HG03175 (cell line): ENCODE results near the gene MTX3.

ENCODE experiments used
- ATAC-seq: cut with Tn5 transposase; IDR thresholded peaks from one replicate; pipeline ENCODE4 v1.9.1; 2021; ENCODE audit warnings: mild to moderate bottlenecking, moderate library complexity; ENCODE audit not compliant: unreplicated experiment

MTX3 gene, protein sequence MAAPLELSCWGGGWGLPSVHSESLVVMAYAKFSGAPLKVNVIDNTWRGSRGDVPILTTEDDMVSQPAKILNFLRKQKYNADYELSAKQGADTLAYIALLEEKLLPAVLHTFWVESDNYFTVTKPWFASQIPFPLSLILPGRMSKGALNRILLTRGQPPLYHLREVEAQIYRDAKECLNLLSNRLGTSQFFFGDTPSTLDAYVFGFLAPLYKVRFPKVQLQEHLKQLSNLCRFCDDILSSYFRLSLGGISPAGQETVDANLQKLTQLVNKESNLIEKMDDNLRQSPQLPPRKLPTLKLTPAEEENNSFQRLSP

DNA sequence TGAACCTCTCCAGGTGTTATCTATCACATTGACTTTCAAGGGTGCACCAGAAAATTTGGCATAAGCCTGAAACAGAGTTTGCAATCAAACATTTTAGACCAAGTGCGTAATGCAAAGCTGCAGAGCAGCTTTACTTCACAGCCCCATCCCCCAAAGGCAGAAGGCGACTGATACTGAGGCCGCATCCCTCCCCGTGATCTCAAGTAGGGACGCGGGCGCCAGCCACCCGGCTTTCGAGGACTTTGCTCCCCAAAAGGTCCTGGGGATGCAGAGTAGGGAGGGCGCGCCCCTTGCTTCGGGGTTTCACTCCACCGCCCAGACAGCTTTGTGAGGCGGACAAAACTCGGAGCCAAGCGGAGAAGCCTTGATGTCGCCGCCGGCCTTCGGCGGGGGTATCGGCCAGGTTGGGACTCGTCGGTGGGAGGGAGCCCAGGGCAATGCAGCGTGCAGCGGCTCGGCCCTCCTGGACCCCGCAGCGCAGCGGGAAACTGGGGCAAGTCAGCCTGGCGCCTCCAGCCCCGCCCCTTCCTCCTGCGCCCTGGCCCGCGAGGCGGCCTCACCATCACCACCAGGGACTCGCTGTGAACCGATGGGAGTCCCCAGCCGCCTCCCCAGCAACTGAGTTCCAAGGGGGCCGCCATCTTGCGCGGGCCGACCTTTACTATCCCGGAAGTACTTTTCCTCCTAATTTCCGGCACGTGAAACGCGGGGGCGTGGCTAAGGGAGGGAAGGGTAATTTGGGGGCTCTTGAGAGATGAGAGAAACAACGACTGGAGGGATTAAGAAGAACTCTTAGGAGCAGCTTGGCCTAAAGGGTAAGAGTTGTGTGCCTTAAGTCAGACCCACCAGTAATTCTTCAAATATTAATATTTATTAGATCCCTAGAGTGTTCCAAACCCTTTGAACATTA, at the start of gene MTX3:
TSS of gene MTX3 (minus strand) at position 665 of the 910 bp plus-strand sequence. CDS start at position 641, 24 bp downstream.
- ATAC-seq, result peak; percentile 90

DNA sequence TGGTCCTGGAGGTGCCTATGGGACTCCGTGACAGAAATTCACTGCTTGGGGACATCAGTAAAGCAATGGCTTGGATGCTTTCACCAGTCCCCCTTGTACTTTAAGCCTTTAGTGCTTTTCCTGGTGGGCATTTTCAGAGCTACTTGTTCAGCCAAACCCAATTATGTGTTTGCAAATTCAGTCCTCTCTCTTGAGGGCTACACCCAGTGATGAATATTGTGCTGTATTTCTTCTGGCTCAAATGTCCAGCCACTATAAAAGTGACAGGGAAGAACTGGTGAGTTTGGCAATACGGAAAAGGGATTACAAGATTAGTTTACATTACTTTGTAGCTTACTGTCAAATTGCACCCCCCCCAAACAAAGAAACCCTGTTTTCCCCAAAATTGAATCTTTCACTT, 48.6 kb upstream of the MTX3 start:
- ATAC-seq, result no peak

DNA sequence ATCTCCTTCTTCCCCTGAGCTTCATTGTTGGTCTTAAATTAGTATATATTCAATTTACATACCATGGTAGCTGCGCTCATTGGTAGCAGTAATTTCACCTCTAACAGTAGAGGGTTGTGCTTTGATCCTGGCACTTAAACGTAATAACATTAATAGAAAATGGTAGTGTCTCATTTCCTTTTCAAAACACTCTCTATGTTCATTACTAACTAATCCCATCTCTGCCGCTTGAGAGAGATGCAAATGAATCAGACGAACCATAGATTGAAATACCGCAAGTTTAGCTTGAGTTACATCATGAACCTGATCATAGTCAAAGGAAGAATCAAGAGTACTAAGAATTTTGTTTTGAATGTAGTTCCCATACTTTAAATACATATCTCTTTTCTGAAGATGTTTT, 46.3 kb upstream of the MTX3 start:
- no peak for ATAC-seq

DNA sequence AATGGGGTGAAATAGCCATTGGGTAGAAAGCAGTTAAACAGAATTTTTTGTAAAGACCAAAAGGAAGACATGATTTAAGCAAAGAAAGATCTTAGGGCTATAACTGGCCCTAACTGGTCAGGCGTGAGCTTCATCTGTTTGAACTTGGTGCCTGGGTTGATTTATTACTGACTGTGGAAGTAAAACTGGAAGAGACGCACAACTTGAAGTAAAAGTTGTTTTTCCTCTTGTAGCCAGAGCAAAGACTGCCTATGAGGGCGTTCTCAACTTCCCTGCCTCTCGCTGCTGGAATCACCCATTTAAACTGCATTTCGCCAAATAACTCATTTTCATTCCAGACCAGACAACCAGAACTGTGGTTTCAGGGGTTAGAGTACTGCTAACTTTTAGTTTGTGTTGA, 45.6 kb upstream of the MTX3 start:
- ATAC-seq, result no peak

DNA sequence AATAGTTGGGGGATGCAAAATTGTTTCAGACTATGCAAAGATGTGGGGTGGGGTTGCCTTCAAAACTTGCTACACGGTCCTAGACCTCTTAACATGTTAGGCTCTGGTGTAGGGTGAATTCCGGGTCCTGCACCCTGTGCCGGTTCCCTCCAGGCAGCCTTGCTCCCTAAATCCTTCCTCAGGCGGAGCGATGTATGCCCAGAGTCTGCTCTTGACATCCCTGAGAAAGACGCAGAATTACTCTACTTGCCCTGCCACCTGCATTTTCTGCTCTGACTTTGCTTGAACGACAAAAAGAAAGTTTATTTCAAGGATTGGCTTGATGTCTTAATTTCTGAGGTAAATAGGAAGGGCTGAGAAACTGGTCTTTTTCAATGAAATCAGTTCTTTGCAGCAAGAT, 44.8 kb upstream of the MTX3 start:
- ATAC-seq, result no peak

DNA sequence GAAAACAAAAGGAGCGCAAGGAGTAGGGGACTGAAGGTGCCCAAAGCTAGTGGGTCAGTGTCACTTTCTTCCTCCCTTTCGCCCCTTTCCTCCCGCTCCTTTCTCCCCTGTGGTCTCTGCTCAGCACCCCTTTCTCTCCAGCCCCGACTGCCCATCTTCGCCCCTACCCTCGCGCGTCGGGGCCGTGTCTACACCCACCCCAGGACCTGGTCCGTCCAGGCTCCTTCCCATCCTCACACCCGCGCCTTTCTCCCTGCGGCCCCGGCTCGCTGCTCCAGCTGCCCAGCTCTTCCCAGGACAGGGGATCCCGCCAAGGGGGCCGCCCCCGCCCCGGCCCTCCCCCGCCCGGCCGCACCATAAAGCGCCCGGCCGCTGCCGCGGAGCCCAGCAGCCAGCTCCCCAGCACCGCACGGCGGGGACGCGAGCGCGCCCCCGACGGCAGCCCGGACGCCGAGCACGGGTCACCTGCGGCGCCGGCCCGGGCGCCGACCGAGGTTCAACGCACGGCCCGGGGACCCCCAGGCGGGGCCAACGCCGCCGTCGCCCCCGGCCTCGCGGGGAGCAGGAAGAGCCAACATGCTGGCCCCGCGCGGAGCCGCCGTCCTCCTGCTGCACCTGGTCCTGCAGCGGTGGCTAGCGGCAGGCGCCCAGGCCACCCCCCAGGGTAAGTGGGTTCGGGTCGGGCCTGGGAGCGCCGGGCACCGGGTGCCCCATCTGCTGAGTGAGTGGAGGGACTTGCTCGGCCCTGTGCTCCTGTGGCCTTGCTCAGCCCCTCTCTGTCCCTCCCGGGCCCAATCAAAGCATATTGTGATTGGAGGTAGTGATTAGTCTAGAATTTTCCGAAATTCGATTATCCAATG, 44.1 kb upstream of the MTX3 start, which contains the start of gene THBS4:
TSS of gene THBS4 (plus strand) at position 387 of the 860 bp plus-strand sequence. CDS start at position 577, 190 bp downstream.
- no peak for ATAC-seq

DNA sequence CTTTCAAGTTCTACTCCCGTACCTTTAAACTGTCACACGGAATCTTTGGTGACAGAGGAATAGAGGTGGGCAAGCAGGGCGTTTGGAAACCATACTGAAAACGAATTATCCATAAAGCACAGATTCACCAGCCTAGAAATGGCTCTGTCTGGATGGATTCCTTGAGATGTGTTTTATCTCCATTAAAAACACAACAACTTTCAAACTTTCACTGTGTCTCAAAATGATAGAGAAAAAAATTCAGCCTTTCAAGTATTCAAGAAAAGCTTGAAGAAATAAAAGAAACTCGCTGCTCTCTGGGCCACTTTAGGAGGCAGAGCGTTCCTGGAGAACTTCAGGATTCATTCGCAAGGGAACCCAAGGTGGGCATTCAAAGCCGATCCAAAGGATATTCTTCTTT, 43.5 kb upstream of the MTX3 start:
- ATAC-seq, result no peak

DNA sequence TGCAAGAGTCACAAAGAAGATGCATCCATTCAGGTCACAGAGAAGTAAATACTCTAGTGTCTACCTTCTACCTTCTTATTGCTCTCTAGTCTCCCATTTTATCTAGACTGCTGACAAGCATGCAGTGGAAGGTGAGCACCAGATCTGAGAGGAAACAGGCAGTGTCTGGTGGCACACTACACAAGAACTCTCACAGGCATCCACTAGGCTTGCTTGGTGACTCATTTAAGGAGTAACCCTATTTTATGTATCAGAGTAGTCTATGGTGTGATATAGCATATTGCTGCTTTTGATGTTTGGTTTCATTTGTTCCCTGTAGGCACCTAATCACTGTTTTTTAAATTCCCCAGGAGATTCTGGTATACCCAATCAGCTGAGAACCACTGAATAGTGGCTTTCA, 42.5 kb upstream of the MTX3 start:
- ATAC-seq, result no peak

DNA sequence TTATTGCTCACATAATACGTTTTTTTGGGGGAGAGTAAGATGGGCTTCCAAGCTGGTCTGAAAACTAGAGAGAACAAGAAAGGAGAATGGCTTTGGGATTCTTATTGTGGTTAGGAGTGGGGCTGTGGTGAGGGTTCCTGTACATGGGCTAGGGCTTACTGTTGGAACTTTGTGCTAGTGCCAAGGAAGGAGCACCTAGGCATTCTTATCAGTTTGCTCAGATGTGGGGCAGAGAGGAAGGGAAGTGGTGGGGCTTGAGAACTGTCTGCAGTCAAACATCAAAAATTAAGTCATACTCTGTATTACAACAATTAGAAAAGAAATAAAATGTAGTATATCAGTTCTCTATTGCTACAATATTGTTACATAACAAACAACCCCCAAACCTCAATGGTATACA, 40.0 kb upstream of the MTX3 start:
- ATAC-seq, result no peak

DNA sequence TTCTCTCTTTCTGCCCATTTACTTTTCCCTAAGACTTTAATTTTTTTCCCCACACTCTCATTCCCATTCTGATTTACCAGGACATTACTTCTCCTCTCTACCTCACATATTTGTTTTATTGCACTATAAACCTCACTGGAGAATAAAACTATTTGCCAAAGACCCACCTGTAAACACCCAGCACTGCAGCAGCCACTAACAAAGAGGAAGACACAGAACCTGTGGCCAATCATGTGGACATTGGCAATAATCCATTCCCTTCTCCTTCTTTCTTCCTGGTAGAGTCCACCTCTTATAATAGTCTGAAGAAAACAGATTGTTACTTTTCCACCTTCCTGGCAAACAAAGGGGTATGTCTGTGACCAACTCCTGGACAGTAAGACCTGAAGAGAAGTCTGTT, 35.8 kb upstream of the MTX3 start:
- no peak for ATAC-seq

DNA sequence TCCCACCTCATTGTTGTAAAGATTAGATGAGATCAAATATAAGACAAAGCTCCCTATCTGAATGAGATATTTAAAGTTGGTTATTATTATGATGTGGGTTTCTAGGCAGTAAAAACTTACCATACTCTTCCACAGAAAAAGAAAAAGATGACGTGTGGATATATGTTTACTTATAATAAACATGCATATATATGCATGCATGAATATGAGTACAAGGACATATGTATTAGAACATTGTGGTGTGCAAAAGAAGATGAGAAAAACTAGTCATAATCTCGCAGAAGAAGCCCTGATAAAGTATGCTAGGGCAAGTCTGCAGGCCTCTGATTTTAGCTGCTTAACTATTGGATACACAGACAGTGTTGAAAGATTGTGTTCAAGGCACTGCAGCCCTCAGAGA, 34.0 kb upstream of the MTX3 start:
- ATAC-seq, result no peak

DNA sequence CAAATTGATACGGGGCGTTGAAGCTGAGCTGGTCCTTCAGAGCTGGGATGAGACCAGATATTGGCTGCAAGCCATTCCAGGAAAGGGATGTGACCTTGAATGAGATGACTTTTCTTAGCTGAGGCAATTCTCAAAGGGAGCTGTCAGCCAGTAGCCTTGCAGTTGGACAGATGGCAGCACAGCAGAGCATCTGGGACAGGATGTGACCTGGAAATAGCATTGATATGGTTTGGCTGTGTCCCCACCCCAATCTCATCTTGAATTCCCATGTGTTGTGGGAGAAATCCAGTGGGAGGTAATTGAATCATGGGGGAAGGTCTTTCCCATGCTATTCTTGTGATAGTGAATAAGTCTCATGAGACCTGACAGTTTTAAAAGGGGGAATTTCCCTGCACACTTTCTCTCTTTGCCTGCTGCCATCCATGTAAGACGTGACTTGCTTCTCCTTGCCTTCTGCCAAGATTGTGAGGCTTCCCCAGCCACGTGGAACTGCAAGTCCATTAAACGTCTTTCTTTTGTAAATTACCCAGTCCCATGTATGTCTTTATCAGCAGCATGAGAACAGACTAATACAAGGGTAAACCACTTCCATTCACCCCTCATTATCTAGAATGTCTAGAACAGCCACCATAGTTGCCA, 19.8 kb upstream of the MTX3 start:
- no peak for ATAC-seq

DNA sequence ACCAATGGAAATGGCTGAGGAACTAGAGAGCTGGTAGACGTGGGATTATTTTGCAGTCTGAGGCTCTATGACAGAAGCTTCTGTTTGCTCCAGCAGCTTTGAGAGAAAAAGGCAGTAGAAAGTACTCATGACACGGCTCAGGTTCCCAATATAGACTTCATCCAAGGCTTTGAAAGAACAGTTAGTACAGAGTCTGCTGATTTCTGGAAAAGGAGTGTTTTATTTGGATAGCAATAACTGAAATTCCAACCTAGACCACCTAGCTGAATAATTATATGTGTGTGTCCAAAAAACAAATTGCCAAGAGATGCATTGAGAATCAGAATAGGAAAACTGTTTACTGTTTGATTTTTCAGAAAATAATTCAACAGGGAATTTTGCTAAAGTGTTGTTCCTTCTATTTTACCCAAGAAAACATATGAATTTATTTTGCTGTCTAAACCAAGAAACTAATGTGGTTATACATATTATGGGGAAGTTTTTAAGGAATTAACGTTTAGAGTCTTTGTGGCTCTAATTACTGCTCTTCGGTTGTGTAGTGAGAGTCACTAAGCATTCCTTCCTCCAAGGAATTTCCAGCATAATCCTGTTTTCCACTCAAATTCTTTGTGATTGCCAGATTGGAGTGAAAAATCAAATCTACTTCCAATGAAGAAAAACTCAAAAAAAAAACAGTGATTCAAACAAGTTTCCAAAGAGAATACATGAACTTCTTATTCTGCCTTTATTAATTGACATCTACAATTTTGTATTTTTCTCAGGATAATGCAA, 18.1 kb upstream of the MTX3 start:
- no peak for ATAC-seq

DNA sequence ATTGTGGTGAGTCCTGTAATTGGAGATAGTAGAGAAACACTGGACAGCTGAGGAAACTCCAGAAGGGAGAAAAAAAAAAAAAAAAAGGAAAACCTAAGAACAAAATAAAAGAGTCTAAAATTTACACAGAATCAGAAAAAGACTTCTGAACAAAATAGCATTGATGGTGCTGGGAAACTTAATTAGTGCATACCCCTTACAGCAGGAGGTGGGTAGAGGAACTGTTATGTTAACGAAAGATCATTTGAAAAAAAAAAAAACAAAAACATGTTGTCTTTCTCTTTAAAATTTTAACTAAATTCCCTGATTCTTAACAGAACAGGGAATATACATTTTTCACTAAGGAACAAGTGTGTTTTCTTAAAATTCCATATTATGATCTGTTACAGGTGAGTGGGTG, 11.6 kb upstream of the MTX3 start:
- no peak for ATAC-seq

DNA sequence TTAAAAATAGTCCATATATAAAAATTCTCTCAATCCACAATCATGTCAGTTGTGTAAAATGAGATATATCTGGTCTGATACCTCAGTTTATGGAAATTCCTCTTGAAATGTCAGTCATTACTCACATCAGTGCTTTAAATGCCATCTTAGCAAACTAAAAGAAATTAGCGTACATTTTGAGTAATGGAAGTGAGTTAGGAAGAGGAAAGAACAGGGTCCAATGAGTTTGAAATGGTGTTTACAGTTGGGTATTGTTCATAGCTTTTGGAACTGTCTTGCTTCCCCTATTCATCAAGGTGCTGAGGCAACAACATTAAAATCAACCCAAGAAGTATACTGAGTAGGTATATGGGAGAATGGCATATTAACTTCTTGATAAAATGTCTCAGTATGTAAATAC, 8.7 kb upstream of the MTX3 start:
- ATAC-seq, result no peak

DNA sequence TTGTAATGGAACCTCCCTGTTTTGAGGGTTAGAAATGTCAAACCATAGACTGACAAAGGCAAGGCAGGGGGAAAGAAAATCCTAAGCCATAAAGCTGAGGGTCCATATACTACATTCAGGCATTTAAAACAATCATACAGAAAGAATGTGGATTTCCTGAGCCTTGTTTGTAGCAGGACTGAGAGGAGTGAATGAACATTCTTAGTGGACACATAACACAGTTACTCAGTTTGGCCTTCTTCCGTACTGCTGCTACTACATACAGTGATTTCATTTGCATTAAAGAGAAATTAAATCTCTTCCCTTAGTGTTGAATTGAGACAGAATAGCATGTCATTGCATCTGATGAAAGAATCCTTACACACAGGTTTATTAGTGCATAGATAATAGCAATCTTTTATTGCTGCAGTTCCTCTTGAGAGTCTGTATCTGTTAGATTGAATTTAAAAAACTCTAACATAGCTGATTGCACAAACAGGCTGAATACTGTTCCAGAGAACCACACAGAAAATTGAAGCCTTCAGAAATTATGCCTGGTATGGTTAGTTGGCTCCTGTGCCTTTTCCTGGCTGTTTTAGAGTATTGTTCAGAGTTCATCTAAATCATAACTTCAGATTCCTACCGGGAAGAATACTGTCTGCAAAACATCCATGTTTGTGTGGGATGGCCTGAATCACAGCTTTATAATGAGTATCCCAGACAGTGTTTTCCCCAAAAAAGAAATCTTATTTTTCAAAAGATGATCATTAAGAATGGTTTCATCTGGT, 2.0 kb upstream of the MTX3 start:
- no peak for ATAC-seq

DNA sequence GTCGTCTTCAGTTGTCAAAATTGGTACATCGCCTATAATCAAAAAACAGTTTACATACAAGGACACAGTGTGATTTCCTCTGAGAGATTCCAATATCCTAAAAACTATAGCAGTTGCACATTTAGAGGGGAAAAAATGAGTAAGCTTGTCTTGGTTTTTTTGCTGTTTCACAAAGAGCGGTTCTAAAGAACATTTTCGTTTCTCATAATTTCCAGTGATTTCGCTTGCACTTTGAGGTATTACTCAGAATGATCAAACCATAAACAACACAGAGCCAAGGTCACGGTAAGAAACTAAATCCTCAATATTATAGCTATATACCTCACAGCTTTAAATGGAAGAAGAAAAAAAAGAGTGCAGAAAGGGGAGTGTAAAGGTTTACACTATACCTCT, 861 bp downstream of the MTX3 start:
- peak; percentile 49 for ATAC-seq

DNA sequence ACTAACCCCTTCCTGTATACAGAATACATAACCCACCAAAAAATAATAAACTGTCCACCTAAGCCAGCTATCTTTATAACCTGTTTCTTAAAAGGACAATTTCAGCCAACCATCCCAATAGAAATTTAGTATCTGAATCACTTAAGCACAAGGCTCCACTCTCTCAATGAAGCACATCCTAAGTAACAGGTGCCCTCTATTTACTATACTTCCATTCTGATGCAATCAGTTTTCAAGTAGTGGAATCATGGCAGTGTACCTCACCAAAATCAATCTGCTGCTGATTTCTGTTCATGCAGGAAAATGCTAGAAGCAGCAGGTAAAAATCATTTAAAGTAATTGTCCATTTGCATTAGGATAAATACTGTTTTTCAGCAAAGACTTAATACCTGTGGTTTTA, 4.8 kb downstream of the MTX3 start:
- no peak for ATAC-seq

DNA sequence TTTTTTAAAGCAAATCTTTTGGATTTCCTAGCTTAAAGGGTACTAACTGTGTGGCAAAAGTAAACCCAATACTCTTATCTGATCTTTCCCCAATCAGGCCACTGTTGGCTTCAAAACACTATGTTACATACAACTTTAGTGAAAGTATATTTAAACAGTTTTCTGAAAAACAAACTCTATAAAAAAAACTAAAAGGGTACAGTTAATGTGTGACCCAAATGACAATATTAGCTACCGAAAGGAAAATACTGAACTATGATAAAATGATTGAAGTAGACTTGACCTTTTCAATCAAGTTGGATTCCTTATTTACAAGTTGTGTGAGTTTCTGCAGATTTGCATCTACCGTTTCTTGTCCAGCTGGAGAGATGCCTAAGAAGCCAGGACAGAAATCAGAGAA, 5.8 kb downstream of the MTX3 start:
- no peak for ATAC-seq
